ENCODE measurements around the gene INPP5D. TPM values are rescaled to one million over a fixed set of nuclear protein-coding genes. Genes with fewer than 3 reads are reported as not detected.

The INPP5D gene
- polyA plus RNA-seq, 1 of the 3 experiments (the other 2 are of a cell fraction): 1.3 TPM

- POLR2A ChIA-PET: no interaction called here
- no peak overlapping the region for H3K4me2 ChIP-seq
- no peaks in the 10 kb centered on the region for H3K4me1 ChIP-seq (ENCODE audit: control insufficient read depth in 1 of 2, insufficient read depth in 2 of 2, low read depth in 1 of 2, low read length in 1 of 2)
- no peaks in the 10 kb centered on the region; the same call in 1 of the 2 replicates for H3K27me3 ChIP-seq (ENCODE audit: insufficient read depth)
- H2AFZ ChIP-seq (ENCODE audit: low read depth): no peak overlapping the region
- DNase-seq: no peak
- no peaks in the 10 kb centered on the region for H3K9me3 ChIP-seq
- no peaks in the 10 kb centered on the region for H3K79me2 ChIP-seq (ENCODE audit: insufficient read depth)
- no peaks in the 10 kb centered on the region for H3F3A ChIP-seq (replicated peaks; ENCODE audit: insufficient read depth)
- TF ChIP-seq GATA2 (CRISPR knock-in tag; IDR thresholded peaks at IDR 0.05): no peak
- no peak for TF ChIP-seq JUND (IDR thresholded peaks at IDR 0.05)
- TF ChIP-seq MAX (IDR thresholded peaks at IDR 0.05; ENCODE audit: low read depth): no peak
- no peak for TF ChIP-seq SIN3A (IDR thresholded peaks at IDR 0.05; ENCODE audit: borderline replicate concordance, low read depth, low read length)
- no peak for TF ChIP-seq EZH2phosphoT487 (IDR thresholded peaks at IDR 0.05; ENCODE audit: borderline replicate concordance, low read depth)
- TF ChIP-seq POLR2AphosphoS5 (IDR thresholded peaks at IDR 0.05; ENCODE audit: low read depth, low read length): no peak
- TF ChIP-seq RXRA (IDR thresholded peaks at IDR 0.05; ENCODE audit: borderline replicate concordance, low read depth): no peak
- TF ChIP-seq FOXM1 (IDR thresholded peaks at IDR 0.05; ENCODE audit: low read depth): no peak
- no peak for TF ChIP-seq SMC3 (IDR thresholded peaks at IDR 0.05; ENCODE audit: low read depth, low read length)
- TF ChIP-seq MEF2A (IDR thresholded peaks at IDR 0.05; ENCODE audit: borderline replicate concordance, low read depth): no peak
- no peak for TF ChIP-seq YY1 (IDR thresholded peaks at IDR 0.05; ENCODE audit: low read depth)
- TF ChIP-seq TCF12 (IDR thresholded peaks at IDR 0.05): no peak
- TF ChIP-seq IRF3 (IDR thresholded peaks at IDR 0.05; ENCODE audit: low read depth, low read length): no peak
- no peak for TF ChIP-seq ZBTB33 (IDR thresholded peaks at IDR 0.05; ENCODE audit: borderline replicate concordance, low read depth)
- no peak for TF ChIP-seq USF2 (IDR thresholded peaks at IDR 0.05; ENCODE audit: borderline replicate concordance, low read depth, low read length)
- H3K9me2 ChIP-seq: no peaks in the 10 kb centered on the region
- CTCF ChIA-PET: interaction anchor here (1.4 to 1.9 kb wide), 2 partner anchors 23 to 26 kb away, joined by 4 to 8 read pairs; no protein-coding TSS in a partner anchor
- no peak overlapping the region for H3K27ac ChIP-seq (ENCODE audit: low read depth in 2 of 2, low read length in 1 of 2)
- no peaks in the 10 kb centered on the region for H4K20me1 ChIP-seq (ENCODE audit: insufficient read depth)
- H3K4me3 ChIP-seq (ENCODE audit: low read depth in 2 of 2, low read length in 1 of 2): no peak overlapping the region
- 69% methylated on average over 19 of the region's 20 CpGs for WGBS (ENCODE audit: low lambda C conversion rate)
- no peaks in the 10 kb centered on the region for H3K36me3 ChIP-seq (replicated peaks in 1 of 2; ENCODE audit: control insufficient read depth in 1 of 2, insufficient read depth in 2 of 2, low read length in 1 of 2)
- H3K9ac ChIP-seq: no peak overlapping the region
Measured at GRCh38 chr2:233079953-233080835, 20.1 kb downstream of the INPP5D start.
